HepG2 (cell line): Measurements from ENCODE around the gene POLD3. TPM values are rescaled to one million over a fixed set of nuclear protein-coding genes. Genes with fewer than 3 reads are reported as not detected.

ENCODE experiments used
- ATAC-seq: fragments of 200-7000 bp; cut with Tn5 transposase; 3 replicates; pipeline ENCODE4 v1.9.1; 2020; ENCODE audit warnings: mild to moderate bottlenecking, moderate library complexity
- BruUV-seq: library from RNA; stranded (reverse); fragments of 400-500 nt; replicated peaks from 2 replicates; lab custom pipeline; 2021; lab: Mats Ljungman, UMichigan
- CTCF ChIA-PET: fragments of 300-600 bp; formaldehyde crosslinking; extraction: SDS; loops from one replicate; lab custom pipeline; 2021; ENCODE audit warnings: low total read pairs, inconsistent platforms, low intra/inter-chr PET ratio; lab: Yijun Ruan, JAX
- POLR2A ChIA-PET: fragments of 350-600 bp; sonication (Branson Sonifier 250); formaldehyde crosslinking; loops from one replicate; lab custom pipeline; 2020; ENCODE audit warnings: antibody characterized with exemption, inconsistent platforms; lab: Yijun Ruan, JAX
- DNase-seq: peaks from one replicate; pipeline ENCODE4 v3.0.0-alpha.2; 2015; ENCODE audit warnings: low spot score
- FAIRE-seq: peaks from 3 replicates; lab custom pipeline; 2011; peaks lifted over from hg19 to GRCh38; lab: Jason Lieb, UNC
- H2AFZ ChIP-seq: one replicate; pipeline ENCODE4 v1.6.1; 2011; ENCODE audit warnings: low read length, inconsistent platforms
- H3K27ac ChIP-seq: fragments of 300-600 bp; 3 replicates; pipeline ENCODE4 v1.8.0; 2011; ENCODE audit warnings: mixed run types, mild to moderate bottlenecking, mixed read lengths, low read length, inconsistent platforms; ENCODE audit not compliant: insufficient read depth; ENCODE audit errors: extremely low read length
- H3K27me3 ChIP-seq, 2 experiments: fragments of 200-600 bp in 1 of 2; 2 replicates in 1 of 2; 3 replicates in 1 of 2; pipeline versions ENCODE4 v1.6.0 to v1.8.0; 2011; ENCODE audit warnings: low read length in 2 of 2, mild to moderate bottlenecking in 2 of 2, moderate library complexity in 2 of 2, inconsistent platforms in 1 of 2; ENCODE audit not compliant: insufficient read depth in 2 of 2, control insufficient read depth in 1 of 2
- H3K36me3 ChIP-seq, 2 experiments: fragments of 200-600 bp in 1 of 2; replicated peaks in 1 of 2; 2 replicates in 1 of 2; 3 replicates in 1 of 2; pipeline versions ENCODE4 v1.5.1 to v1.8.0; 2011; ENCODE audit warnings: low read length in 2 of 2, inconsistent platforms in 1 of 2; ENCODE audit not compliant: insufficient read depth in 2 of 2, control insufficient read depth in 1 of 2
- H3K4me1 ChIP-seq: 2 replicates; pipeline ENCODE4 v1.5.1; 2012; ENCODE audit warnings: low read length, inconsistent platforms; ENCODE audit not compliant: insufficient read depth
- H3K4me2 ChIP-seq: 2 replicates; pipeline ENCODE4 v1.6.0; 2011; ENCODE audit warnings: low read depth, low read length, inconsistent platforms
- H3K4me3 ChIP-seq, 3 experiments: fragments of 200-600 bp in 1 of 3; sonication (generic), shearing (Covaris generic) in 1 of 3; replicated peaks in 1 of 3; 2 replicates each; pipeline ENCODE4 v1.5.1; 2011 to 2016; ENCODE audit warnings: low read length in 3 of 3, inconsistent platforms in 2 of 3, low read depth in 2 of 3, mild to moderate bottlenecking in 2 of 3, control low read depth in 1 of 3, mixed read lengths in 1 of 3; ENCODE audit not compliant: insufficient read depth in 1 of 3
- H3K79me2 ChIP-seq: one replicate; pipeline ENCODE4 v1.6.1; 2011; ENCODE audit warnings: low read length, inconsistent platforms; ENCODE audit not compliant: insufficient read depth
- H3K9ac ChIP-seq: 2 replicates; pipeline ENCODE4 v1.6.0; 2011; ENCODE audit warnings: mild to moderate bottlenecking, low read depth, low read length, inconsistent platforms; ENCODE audit not compliant: insufficient read depth
- H3K9me3 ChIP-seq: 2 replicates; pipeline ENCODE4 v1.5.1; 2012; ENCODE audit warnings: mild to moderate bottlenecking, low read length
- H4K20me1 ChIP-seq: 2 replicates; pipeline ENCODE4 v1.6.0; 2011; ENCODE audit warnings: inconsistent platforms, mild to moderate bottlenecking, low read length, moderate library complexity; ENCODE audit not compliant: insufficient read depth
- HMG20B ChIP-seq: conservative IDR thresholded peaks from 2 replicates; pipeline ENCODE4 v1.6.1; 2016; ENCODE audit warnings: missing genetic modification reagents, missing compliant biosample characterization
- HNRNPH1 ChIP-seq: fragments of 200-400 bp; formaldehyde crosslinking; optimal IDR thresholded peaks from 2 replicates; pipeline ENCODE3; 2017; ENCODE audit warnings: mild to moderate bottlenecking, low read depth, low read length
- HOXD1 ChIP-seq: sonication (generic); formaldehyde crosslinking; IDR thresholded peaks from 2 replicates; pipeline ENCODE4 v1.5.0; 2020; ENCODE audit warnings: missing genetic modification reagents
- MAZ ChIP-seq, 2 experiments: sonication (generic) in 1 of 2; formaldehyde crosslinking in 1 of 2; IDR thresholded peaks; 2 replicates each; pipeline versions ENCODE4 v1.5.0 to v1.6.1; 2012 to 2020; ENCODE audit warnings: low read depth in 2 of 2, mild to moderate bottlenecking in 2 of 2, borderline replicate concordance in 1 of 2, improper control_type of control experiment in 1 of 2, low read length in 1 of 2, missing genetic modification reagents in 1 of 2, moderate library complexity in 1 of 2
- MEIS1 ChIP-seq: sonication (generic); formaldehyde crosslinking; IDR thresholded peaks from 2 replicates; pipeline ENCODE4 v1.9.0; 2021; ENCODE audit warnings: mild to moderate bottlenecking, missing genetic modification reagents, moderate library complexity, borderline replicate concordance
- REPIN1 ChIP-seq: sonication (generic); formaldehyde crosslinking; IDR thresholded peaks from 2 replicates; pipeline ENCODE4 v1.8.0; 2022; ENCODE audit warnings: missing genetic modification reagents, low read depth, mild to moderate bottlenecking, borderline replicate concordance
- REST ChIP-seq, 2 experiments: IDR thresholded peaks; 2 replicates each; pipeline ENCODE4 v1.6.1; 2011 to 2012; ENCODE audit warnings: low read length in 2 of 2, borderline replicate concordance in 1 of 2, low read depth in 1 of 2, mild to moderate bottlenecking in 1 of 2, moderate library complexity in 1 of 2
- TEAD2 ChIP-seq: sonication (generic); formaldehyde crosslinking; IDR thresholded peaks from 2 replicates; pipeline ENCODE4 v1.9.0; 2021; ENCODE audit warnings: missing genetic modification reagents
- ZMYM4 ChIP-seq: sonication (generic); formaldehyde crosslinking; IDR thresholded peaks from 2 replicates; pipeline ENCODE4 v1.8.1; 2023; ENCODE audit warnings: mild to moderate bottlenecking, missing genetic modification reagents
- ZNF17 ChIP-seq: sonication (generic); formaldehyde crosslinking; IDR thresholded peaks from 2 replicates; pipeline ENCODE4 v1.5.0; 2020; ENCODE audit warnings: mild to moderate bottlenecking, missing genetic modification reagents
- ZNF329 ChIP-seq: sonication (generic); formaldehyde crosslinking; IDR thresholded peaks from 2 replicates; pipeline ENCODE4 v1.9.0; 2021; ENCODE audit warnings: low read depth, mild to moderate bottlenecking, missing genetic modification reagents
- ZSCAN21 ChIP-seq: sonication (generic); formaldehyde crosslinking; IDR thresholded peaks from 2 replicates; pipeline ENCODE4 v1.8.0; 2022; ENCODE audit warnings: mild to moderate bottlenecking, missing genetic modification reagents, moderate library complexity, borderline replicate concordance
- WGBS: methylation state at CpG from one replicate; pipeline ENCODE4 v1.1.6; 2017; ENCODE audit warnings: low lambda C conversion rate; 5-methylcytosine and 5-hydroxymethylcytosine counted together
- in situ Hi-C: cut with HindIII; loops from 2 replicates; pipeline ENCODE4 v1.10.0; 2017; ENCODE audit warnings: low pct_unique_long_range_greater_than_20kb; ENCODE audit not compliant: extremely low pct_ligation_motif_present
- intact Hi-C: fragments of 100-400 bp; cut with micrococcal nuclease; formaldehyde crosslinking; loops from one replicate; pipeline ENCODE4 v1.10.0; 2022; ENCODE audit not compliant: unreplicated experiment
- polyA plus RNA-seq, 8 experiments: library from polyadenylated mRNA; depleted of rRNA in 3 of 8; stranded (reverse) in 7 of 8; unstranded in 1 of 8; fragments of >200 nt; fragmentation: Illumina TruSeq in 4 of 8; extraction: Trizol in 4 of 8; gene quantifications; 2 replicates each; pipeline versions ENCODE4 v1.2.1 to v1.2.3, GENCODE V29; 2011 to 2016; ENCODE audit warnings: low read depth in 4 of 8, missing spikeins in 1 of 8, mixed read lengths in 1 of 8; ENCODE audit not compliant: insufficient read depth in 1 of 8
- total RNA-seq, 5 experiments: library from RNA; depleted of rRNA; stranded (reverse); fragments of >200 nt; fragmentation: Illumina TruSeq; extraction: Trizol; gene quantifications; 2 replicates each; pipeline ENCODE4 v1.2.3, GENCODE V29; 2016; ENCODE audit warnings: low read depth in 1 of 5

POLD3 gene
- total and polyA plus RNA-seq, 2 of the 13 experiments (the other 11 are each of a cell fraction or from before 2014, with no cell fraction given) = 6.3 to 18.9 TPM

GRCh38 chr11:74687237-74688023 is 95.0 kb downstream of the POLD3 start:
- DNase-seq = no peak
- Histone ChIP-seq H3K9ac (no peak overlapping the region), H3K9me3 (no peaks in the 10 kb centered on the region), H3K36me3 (no peaks in the 10 kb centered on the region), H3K4me1 (peaks cover 8% of the 10 kb centered on the region; the same call in 1 of the 2 replicates), H2AFZ (no peak overlapping the region), H3K79me2 (no peaks in the 10 kb centered on the region), H3K27ac (no peak overlapping the region), H3K27me3 (peaks cover 0 to 12% of the 10 kb centered on the region in 2 experiments; a peak in 2 of 5 replicates), H4K20me1 (no peaks in the 10 kb centered on the region), H3K4me2 (no peak overlapping the region), H3K4me3 (no peak overlapping the region)
- BruUV-seq = no TSS peak
- no peak for ATAC-seq
- CTCF ChIA-PET = no interaction called here
- in situ Hi-C loops (no loop called here), intact Hi-C loops (no loop called here)
- POLR2A ChIA-PET = no interaction called here
- WGBS = 30% methylated on average over 6 of the region's 6 CpGs
- no peak for FAIRE-seq
- no peak for TF ChIP-seq ZNF329 (CRISPR knock-in tag)
- no peak for TF ChIP-seq ZMYM4 (CRISPR knock-in tag)
- no peak for TF ChIP-seq HNRNPH1
- no peak for TF ChIP-seq REPIN1
- TF ChIP-seq MEIS1 = no peak
- no peak for TF ChIP-seq ZSCAN21 (CRISPR knock-in tag)
- TF ChIP-seq HOXD1 (CRISPR knock-in tag) = no peak
- TF ChIP-seq ZNF17 (CRISPR knock-in tag) = no peak
- no peak for TF ChIP-seq HMG20B (CRISPR knock-in tag)
- no peak for TF ChIP-seq REST (IDR thresholded peaks at IDR 0.05; ENCODE audit: borderline replicate concordance in 1 of 2, low read depth in 1 of 2, low read length in 2 of 2)
- TF ChIP-seq MAZ (IDR thresholded peaks at IDR 0.05; ENCODE audit: borderline replicate concordance, low read depth, low read length) = no peak
- no peak for TF ChIP-seq MAZ (CRISPR knock-in tag; IDR thresholded peaks at IDR 0.05; ENCODE audit: low read depth)
- TF ChIP-seq TEAD2 (CRISPR knock-in tag) = no peak
